ENCODE data around the gene GNG4.

- TF ChIP-seq, protein P1, sequence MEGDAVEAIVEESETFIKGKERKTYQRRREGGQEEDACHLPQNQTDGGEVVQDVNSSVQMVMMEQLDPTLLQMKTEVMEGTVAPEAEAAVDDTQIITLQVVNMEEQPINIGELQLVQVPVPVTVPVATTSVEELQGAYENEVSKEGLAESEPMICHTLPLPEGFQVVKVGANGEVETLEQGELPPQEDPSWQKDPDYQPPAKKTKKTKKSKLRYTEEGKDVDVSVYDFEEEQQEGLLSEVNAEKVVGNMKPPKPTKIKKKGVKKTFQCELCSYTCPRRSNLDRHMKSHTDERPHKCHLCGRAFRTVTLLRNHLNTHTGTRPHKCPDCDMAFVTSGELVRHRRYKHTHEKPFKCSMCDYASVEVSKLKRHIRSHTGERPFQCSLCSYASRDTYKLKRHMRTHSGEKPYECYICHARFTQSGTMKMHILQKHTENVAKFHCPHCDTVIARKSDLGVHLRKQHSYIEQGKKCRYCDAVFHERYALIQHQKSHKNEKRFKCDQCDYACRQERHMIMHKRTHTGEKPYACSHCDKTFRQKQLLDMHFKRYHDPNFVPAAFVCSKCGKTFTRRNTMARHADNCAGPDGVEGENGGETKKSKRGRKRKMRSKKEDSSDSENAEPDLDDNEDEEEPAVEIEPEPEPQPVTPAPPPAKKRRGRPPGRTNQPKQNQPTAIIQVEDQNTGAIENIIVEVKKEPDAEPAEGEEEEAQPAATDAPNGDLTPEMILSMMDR (IDR thresholded peaks at IDR 0.05; ENCODE audit: poor library complexity), result no peak
- no peak for TF ChIP-seq EZH2 (IDR thresholded peaks at IDR 0.05; ENCODE audit: borderline replicate concordance)
Observed at GRCh38 chr1:235671992-235672391, 22.4 kb upstream of the GNG4 start.
